RWPE2 (cell line): Measurements from ENCODE around the gene CLEC14A.

ENCODE experiments used
- ATAC-seq: fragments of 200-7000 bp; cut with Tn5 transposase; 3 replicates; pipeline ENCODE4 v1.9.1; 2021; ENCODE audit warnings: low read depth
- DNase-seq: peaks from one replicate; pipeline ENCODE4 v3.0.0-alpha.2; 2020; ENCODE audit warnings: low spot score
- H3K27ac ChIP-seq: fragments of 450-650 bp; 2 replicates; pipeline ENCODE4 v1.5.1; 2017; ENCODE audit warnings: mild to moderate bottlenecking; ENCODE audit not compliant: poor library complexity, severe bottlenecking
- H3K27me3 ChIP-seq: fragments of 250-450 bp; sonication (Bioruptor Pico); 2 replicates; pipeline ENCODE4 v1.5.1; 2021; ENCODE audit warnings: mild to moderate bottlenecking, moderate library complexity; ENCODE audit not compliant: insufficient read depth, poor library complexity, severe bottlenecking
- H3K36me3 ChIP-seq: fragments of 250-450 bp; sonication (Bioruptor Pico); 2 replicates; pipeline ENCODE4 v1.5.1; 2020; ENCODE audit warnings: low read depth, mild to moderate bottlenecking, moderate library complexity
- H3K4me1 ChIP-seq: fragments of 250-450 bp; sonication (Bioruptor Pico); 2 replicates; pipeline ENCODE4 v1.5.1; 2021; ENCODE audit warnings: mild to moderate bottlenecking, moderate library complexity; ENCODE audit not compliant: insufficient read depth, poor library complexity, severe bottlenecking
- H3K4me3 ChIP-seq: fragments of 250-450 bp; sonication (Bioruptor Pico); 2 replicates; pipeline ENCODE4 v1.5.1; 2021; ENCODE audit warnings: mild to moderate bottlenecking, moderate library complexity; ENCODE audit not compliant: severe bottlenecking
- H3K9me3 ChIP-seq: fragments of 250-450 bp; sonication (Bioruptor Pico); 2 replicates; pipeline ENCODE4 v1.5.1; 2021; ENCODE audit warnings: mild to moderate bottlenecking, moderate library complexity; ENCODE audit not compliant: severe bottlenecking
- CTCF ChIP-seq: fragments of 450-650 bp; IDR thresholded peaks from one replicate; pipeline ENCODE4 v1.5.1; 2017; ENCODE audit warnings: mild to moderate bottlenecking, moderate library complexity; ENCODE audit not compliant: poor library complexity, severe bottlenecking

The CLEC14A gene

GRCh38 chr14:38238878-38239277, 17.0 kb downstream of the CLEC14A start:
- no peaks in the 10 kb centered on the region for H3K9me3 ChIP-seq
- no peak for DNase-seq
- no peak overlapping the region for H3K27ac ChIP-seq
- ATAC-seq: no peak
- no peaks in the 10 kb centered on the region for H3K4me1 ChIP-seq
- no peak overlapping the region for H3K4me3 ChIP-seq
- no peak for TF ChIP-seq CTCF
- no peaks in the 10 kb centered on the region for H3K27me3 ChIP-seq
- H3K36me3 ChIP-seq: no peaks in the 10 kb centered on the region

DNA sequence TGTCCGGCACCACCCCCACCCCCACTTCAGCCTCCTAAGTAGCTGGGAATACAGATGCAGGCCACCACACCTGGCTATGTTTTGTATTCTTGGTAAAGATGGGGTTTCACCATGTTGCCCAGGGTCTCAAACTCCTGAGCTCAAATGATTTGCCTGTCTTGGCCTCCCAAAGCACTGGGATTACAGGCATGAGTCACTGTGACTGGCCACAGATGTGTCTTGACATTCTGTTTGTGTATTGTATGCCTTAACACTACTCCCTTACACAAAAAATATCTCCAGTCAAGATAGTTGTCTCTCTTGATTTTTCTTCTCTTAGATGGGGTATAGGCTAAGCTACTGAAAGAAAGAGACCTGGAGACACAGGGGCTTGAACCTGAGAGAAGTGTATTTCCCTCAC, 17.6 kb downstream of the CLEC14A start:
- DNase-seq (no peak), ATAC-seq (no peak)
- no peaks in the 10 kb centered on the region for H3K36me3 ChIP-seq
- no peaks in the 10 kb centered on the region for H3K4me1 ChIP-seq
- no peak overlapping the region for H3K4me3 ChIP-seq
- H3K27me3 ChIP-seq: no peaks in the 10 kb centered on the region
- TF ChIP-seq CTCF: no peak
- H3K9me3 ChIP-seq: no peaks in the 10 kb centered on the region
- no peak overlapping the region for H3K27ac ChIP-seq

DNA sequence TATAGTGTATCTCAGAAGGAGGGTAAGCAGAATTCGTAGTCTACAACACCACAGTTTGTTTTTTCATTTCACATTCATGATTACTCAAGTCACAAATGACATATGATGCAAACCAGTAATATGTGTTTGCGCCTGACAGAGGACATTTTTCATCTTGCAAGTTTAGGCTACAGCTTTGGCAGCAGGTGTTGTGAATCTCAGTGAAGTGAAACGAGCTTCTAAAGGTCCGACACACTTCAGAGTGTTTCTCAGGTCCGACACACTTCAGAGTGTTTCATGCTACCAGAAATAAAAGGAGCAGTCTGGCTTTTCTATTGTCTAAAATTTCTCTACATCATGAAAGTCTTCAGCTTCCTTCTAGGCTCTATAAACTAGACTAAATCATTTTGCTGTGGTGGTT, 22.7 kb downstream of the CLEC14A start:
- Histone ChIP-seq H3K27me3 (no peaks in the 10 kb centered on the region), H3K9me3 (no peaks in the 10 kb centered on the region), H3K4me3 (no peak overlapping the region), H3K36me3 (no peaks in the 10 kb centered on the region), H3K27ac (no peak overlapping the region), H3K4me1 (no peaks in the 10 kb centered on the region)
- no peak for ATAC-seq
- no peak for TF ChIP-seq CTCF
- no peak for DNase-seq

GRCh38 chr14:38226366-38226765, 29.5 kb downstream of the CLEC14A start:
- no peak for TF ChIP-seq CTCF
- no peak for ATAC-seq
- Histone ChIP-seq H3K27ac (no peak overlapping the region), H3K4me1 (no peaks in the 10 kb centered on the region), H3K36me3 (no peaks in the 10 kb centered on the region), H3K9me3 (no peaks in the 10 kb centered on the region), H3K27me3 (no peaks in the 10 kb centered on the region), H3K4me3 (no peak overlapping the region)
- DNase-seq: no peak

DNA sequence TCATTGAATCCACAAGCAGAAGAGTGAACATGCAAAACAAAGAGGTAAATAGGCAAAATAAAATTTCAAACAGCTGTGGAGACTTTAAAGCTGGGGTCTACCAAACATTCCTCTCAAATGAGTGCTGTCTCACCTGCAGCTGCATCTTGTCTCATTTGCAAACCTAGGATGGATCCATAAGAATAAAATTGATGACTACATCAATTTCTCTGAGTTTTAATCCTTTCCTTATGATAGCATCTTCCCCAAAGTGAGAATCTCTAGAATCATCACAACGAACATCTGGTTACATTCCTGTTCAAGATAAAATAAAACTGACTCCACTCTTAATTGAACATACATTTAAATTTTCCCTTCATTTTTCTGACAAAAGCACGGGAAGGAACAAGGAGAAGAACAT, 29.9 kb downstream of the CLEC14A start:
- DNase-seq (no peak), ATAC-seq (no peak)
- H3K27ac ChIP-seq: no peak overlapping the region
- no peaks in the 10 kb centered on the region for H3K4me1 ChIP-seq
- no peak for TF ChIP-seq CTCF
- no peak overlapping the region for H3K4me3 ChIP-seq
- no peaks in the 10 kb centered on the region for H3K36me3 ChIP-seq
- no peaks in the 10 kb centered on the region for H3K27me3 ChIP-seq
- no peaks in the 10 kb centered on the region for H3K9me3 ChIP-seq
